NT2/D1 (cell line): ENCODE results near the gene PMM2.

Experiments used
- SUZ12 ChIP-seq: IDR thresholded peaks from 2 replicates; pipeline ENCODE4 v1.6.1; 2011; ENCODE audit not compliant: insufficient read length, insufficient read depth; ENCODE audit errors: extremely low read depth
- YY1 ChIP-seq: IDR thresholded peaks from 2 replicates; pipeline ENCODE4 v1.6.1; 2011; ENCODE audit not compliant: insufficient read length, insufficient read depth
- ZNF274 ChIP-seq: IDR thresholded peaks from 2 replicates; pipeline ENCODE4 v1.6.1; 2011; ENCODE audit warnings: mild to moderate bottlenecking, low read depth, low read length

- TF ChIP-seq YY1 (no peak), ZNF274 (no peak), SUZ12 (no peak)
These were observed 28.7 kb downstream of the PMM2 start for GRCh38 chr16:8826278-8826879.
